ENCODE results near the gene COL1A2.

COL1A2 gene

GRCh38 chr7:94394437-94395140, at the start of gene COL1A2:
Gene COL1A2, plus strand, starts transcription at chr7:94394895. Its CDS starts 137 bp downstream, at chr7:94395032.
- FAIRE-seq = no peak

- no peak for FAIRE-seq
These were observed 48.8 kb upstream of the COL1A2 start for GRCh38 chr7:94345907-94346306.

- no peak for FAIRE-seq
These were observed 46.6 kb upstream of the COL1A2 start for GRCh38 chr7:94348142-94348541.

- FAIRE-seq = no peak
These were observed 44.0 kb upstream of the COL1A2 start for GRCh38 chr7:94350734-94351133.

- FAIRE-seq = no peak
These were observed 43.0 kb upstream of the COL1A2 start for GRCh38 chr7:94351703-94352102.

- no peak for FAIRE-seq
These were observed 41.8 kb upstream of the COL1A2 start for GRCh38 chr7:94352887-94353286.

- FAIRE-seq = no peak
These were observed 39.7 kb upstream of the COL1A2 start for GRCh38 chr7:94354953-94355352.

- FAIRE-seq = no peak
These were observed 39.2 kb upstream of the COL1A2 start for GRCh38 chr7:94355454-94355853.

- no peak for FAIRE-seq
These were observed 37.6 kb upstream of the COL1A2 start for GRCh38 chr7:94357076-94357475.

GRCh38 chr7:94360926-94361325, 33.8 kb upstream of the COL1A2 start:
- no peak for FAIRE-seq

- FAIRE-seq = no peak
These were observed 32.4 kb upstream of the COL1A2 start for GRCh38 chr7:94362276-94362675.

- no peak for FAIRE-seq
These were observed 29.9 kb upstream of the COL1A2 start for GRCh38 chr7:94364816-94365215.

GRCh38 chr7:94366163-94366562, 28.5 kb upstream of the COL1A2 start:
- FAIRE-seq = no peak

GRCh38 chr7:94366832-94367231, 27.9 kb upstream of the COL1A2 start:
- FAIRE-seq = no peak

GRCh38 chr7:94367949-94368348, 26.7 kb upstream of the COL1A2 start:
- no peak for FAIRE-seq

- no peak for FAIRE-seq
These were observed 26.3 kb upstream of the COL1A2 start for GRCh38 chr7:94368371-94368791.

- no peak for FAIRE-seq
These were observed 20.5 kb upstream of the COL1A2 start for GRCh38 chr7:94374231-94374630.

- no peak for FAIRE-seq
These were observed 19.8 kb upstream of the COL1A2 start for GRCh38 chr7:94374721-94375566.

GRCh38 chr7:94375691-94376090, 19.0 kb upstream of the COL1A2 start:
- no peak for FAIRE-seq

GRCh38 chr7:94376281-94376680, 18.4 kb upstream of the COL1A2 start:
- no peak for FAIRE-seq

GRCh38 chr7:94378356-94378755, 16.3 kb upstream of the COL1A2 start:
- FAIRE-seq = no peak

- FAIRE-seq = no peak
These were observed 14.4 kb upstream of the COL1A2 start for GRCh38 chr7:94380264-94380663.

- FAIRE-seq = no peak
These were observed 12.6 kb upstream of the COL1A2 start for GRCh38 chr7:94382132-94382531.

GRCh38 chr7:94382746-94383145, 11.9 kb upstream of the COL1A2 start:
- FAIRE-seq = no peak

Measured in colon (tissue), 2 donors.